Mesendoderm (in vitro differentiated cells): ENCODE results near the gene CARMIL3.

Experiments used
- DNase-seq: peaks from one replicate; pipeline ENCODE4 v3.0.0; 2013
- H2AK5ac ChIP-seq: 2 replicates; pipeline ENCODE4 v1.6.1; 2013; ENCODE audit warnings: low read length, inconsistent platforms
- H2BK120ac ChIP-seq: 2 replicates; pipeline ENCODE4 v1.6.1; 2013; ENCODE audit warnings: low read depth, mild to moderate bottlenecking, low read length, moderate library complexity, mixed read lengths
- H2BK15ac ChIP-seq: replicated peaks from 2 replicates; pipeline ENCODE4 v1.6.1; 2013; ENCODE audit warnings: low read depth, mild to moderate bottlenecking, moderate library complexity
- H2BK5ac ChIP-seq: 2 replicates; pipeline ENCODE4 v1.6.1; 2013; ENCODE audit warnings: low read length, inconsistent platforms
- H3K18ac ChIP-seq: 2 replicates; pipeline ENCODE4 v1.6.1; 2013; ENCODE audit warnings: mild to moderate bottlenecking, low read length, mixed read lengths
- H3K23ac ChIP-seq: one replicate; pipeline ENCODE4 v1.6.1; 2013; ENCODE audit warnings: low read length
- H3K27ac ChIP-seq: 2 replicates; pipeline ENCODE4 v1.5.1; 2013; ENCODE audit warnings: low read depth, mild to moderate bottlenecking, inconsistent platforms, low read length, moderate library complexity
- H3K27me3 ChIP-seq: 2 replicates; pipeline ENCODE4 v1.6.1; 2013; ENCODE audit warnings: low read length, control low read depth, mild to moderate bottlenecking, inconsistent platforms; ENCODE audit not compliant: insufficient read depth, poor library complexity
- H3K36me3 ChIP-seq: 2 replicates; pipeline ENCODE4 v1.6.1; 2013; ENCODE audit warnings: low read length, inconsistent platforms; ENCODE audit not compliant: control insufficient read depth, insufficient read depth
- H3K4ac ChIP-seq: one replicate; pipeline ENCODE4 v1.6.1; 2013; ENCODE audit warnings: low read depth, mild to moderate bottlenecking, low read length, moderate library complexity
- H3K4me1 ChIP-seq: 2 replicates; pipeline ENCODE4 v1.6.1; 2013; ENCODE audit warnings: low read depth, low read length, inconsistent platforms; ENCODE audit not compliant: control insufficient read depth
- H3K4me2 ChIP-seq: 2 replicates; pipeline ENCODE4 v1.6.1; 2013; ENCODE audit warnings: low read length
- H3K4me3 ChIP-seq: 2 replicates; pipeline ENCODE4 v1.5.1; 2013; ENCODE audit warnings: mild to moderate bottlenecking, low read length
- H3K56ac ChIP-seq: one replicate; pipeline ENCODE4 v1.6.1; 2013; ENCODE audit warnings: low read length
- H3K79me1 ChIP-seq: 2 replicates; pipeline ENCODE4 v1.6.1; 2013; ENCODE audit warnings: low read length, inconsistent platforms
- H3K79me2 ChIP-seq: 2 replicates; pipeline ENCODE4 v1.6.1; 2013; ENCODE audit warnings: mild to moderate bottlenecking, low read length; ENCODE audit not compliant: control insufficient read depth, insufficient read depth
- H3K9ac ChIP-seq: 2 replicates; pipeline ENCODE4 v1.6.1; 2013; ENCODE audit warnings: low read length, inconsistent platforms
- H4K5ac ChIP-seq: one replicate; pipeline ENCODE4 v1.6.1; 2013; ENCODE audit warnings: low read length
- H4K8ac ChIP-seq: one replicate; pipeline ENCODE4 v1.6.1; 2013; ENCODE audit warnings: low read depth, mild to moderate bottlenecking, control low read depth, low read length, moderate library complexity
- WGBS: extraction: QIAGEN DNeasy Blood & Tissue Kit; methylation state at CpG from one replicate; pipeline ENCODE4 v1.1.7; 2013; ENCODE audit warnings: low lambda C conversion rate, missing lambda C conversion rate; ENCODE audit not compliant: insufficient coverage; ENCODE audit errors: extremely low coverage; 5-methylcytosine and 5-hydroxymethylcytosine counted together

Gene CARMIL3

GRCh38 chr14:24066496-24067132, 14.8 kb downstream of the CARMIL3 start:
- H3K79me1 ChIP-seq = no peaks in the 10 kb centered on the region
- no peaks in the 10 kb centered on the region for H3K79me2 ChIP-seq
- H3K27me3 ChIP-seq = no peaks in the 10 kb centered on the region
- no peak overlapping the region for H2BK5ac ChIP-seq
- no peak overlapping the region for H3K4me2 ChIP-seq
- H3K23ac ChIP-seq = no peak overlapping the region
- H3K27ac ChIP-seq = no peak overlapping the region
- WGBS = no CpG with 5 or more reads among the region's 8 CpGs
- no peak overlapping the region for H3K56ac ChIP-seq
- H3K4ac ChIP-seq = no peak overlapping the region
- no peak overlapping the region for H3K18ac ChIP-seq
- no peak overlapping the region for H3K9ac ChIP-seq
- H4K8ac ChIP-seq = no peak overlapping the region
- no peak overlapping the region for H4K5ac ChIP-seq
- no peaks in the 10 kb centered on the region for H3K4me1 ChIP-seq
- no peak overlapping the region for H2AK5ac ChIP-seq
- H3K4me3 ChIP-seq = no peak overlapping the region
- H3K36me3 ChIP-seq = no peaks in the 10 kb centered on the region
- no peak overlapping the region for H2BK15ac ChIP-seq
- H2BK120ac ChIP-seq = no peak overlapping the region
- no peak for DNase-seq

- DNase-seq = no peak
- no peak overlapping the region for H2BK120ac ChIP-seq
- H3K36me3 ChIP-seq = no peaks in the 10 kb centered on the region
- no peaks in the 10 kb centered on the region for H3K27me3 ChIP-seq
- no peak overlapping the region for H2BK15ac ChIP-seq
- H2AK5ac ChIP-seq = no peak overlapping the region
- H3K4me2 ChIP-seq = no peak overlapping the region
- no peak overlapping the region for H3K4ac ChIP-seq
- H3K23ac ChIP-seq = no peak overlapping the region
- H2BK5ac ChIP-seq = no peak overlapping the region
- H3K4me3 ChIP-seq = no peak overlapping the region
- H3K79me1 ChIP-seq = no peaks in the 10 kb centered on the region
- no peaks in the 10 kb centered on the region for H3K79me2 ChIP-seq
- H4K5ac ChIP-seq = no peak overlapping the region
- H3K4me1 ChIP-seq = no peaks in the 10 kb centered on the region
- no peak overlapping the region for H3K9ac ChIP-seq
- whole genome bisulfite sequencing = no CpG with 5 or more reads among the region's 12 CpGs
- H4K8ac ChIP-seq = no peak overlapping the region
- no peak overlapping the region for H3K18ac ChIP-seq
- H3K27ac ChIP-seq = no peak overlapping the region
- H3K56ac ChIP-seq = no peak overlapping the region
Observed at GRCh38 chr14:24067133-24068082, 15.6 kb downstream of the CARMIL3 start.

- WGBS = no CpG with 5 or more reads among the region's 10 CpGs
- Histone ChIP-seq H3K79me1 (no peaks in the 10 kb centered on the region), H3K23ac (no peak overlapping the region), H3K4me1 (no peaks in the 10 kb centered on the region), H3K79me2 (no peaks in the 10 kb centered on the region), H3K9ac (no peak overlapping the region), H3K27ac (no peak overlapping the region), H3K18ac (no peak overlapping the region), H3K4me3 (no peak overlapping the region), H4K5ac (no peak overlapping the region), H2AK5ac (no peak overlapping the region), H3K4me2 (no peak overlapping the region), H3K36me3 (no peaks in the 10 kb centered on the region), H3K4ac (no peak overlapping the region), H2BK5ac (no peak overlapping the region), H2BK15ac (no peak overlapping the region), H2BK120ac (no peak overlapping the region), H3K56ac (no peak overlapping the region), H4K8ac (no peak overlapping the region), H3K27me3 (no peaks in the 10 kb centered on the region)
- no peak for DNase-seq
Observed at GRCh38 chr14:24068711-24069410, 17.1 kb downstream of the CARMIL3 start.

GRCh38 chr14:24069411-24069735, 17.6 kb downstream of the CARMIL3 start:
- no peak overlapping the region for H2BK15ac ChIP-seq
- H3K79me1 ChIP-seq = no peaks in the 10 kb centered on the region
- no peaks in the 10 kb centered on the region for H3K36me3 ChIP-seq
- no peak overlapping the region for H4K5ac ChIP-seq
- no peaks in the 10 kb centered on the region for H3K79me2 ChIP-seq
- H3K4me3 ChIP-seq = no peak overlapping the region
- H3K4ac ChIP-seq = no peak overlapping the region
- H3K4me1 ChIP-seq = no peaks in the 10 kb centered on the region
- H4K8ac ChIP-seq = no peak overlapping the region
- H3K27me3 ChIP-seq = no peaks in the 10 kb centered on the region
- H3K4me2 ChIP-seq = no peak overlapping the region
- no peak overlapping the region for H3K9ac ChIP-seq
- H3K27ac ChIP-seq = no peak overlapping the region
- no peak overlapping the region for H2AK5ac ChIP-seq
- H2BK120ac ChIP-seq = no peak overlapping the region
- no CpG with 5 or more reads among the region's 6 CpGs for WGBS
- no peak overlapping the region for H3K56ac ChIP-seq
- H3K23ac ChIP-seq = no peak overlapping the region
- no peak for DNase-seq
- H2BK5ac ChIP-seq = no peak overlapping the region
- no peak overlapping the region for H3K18ac ChIP-seq

GRCh38 chr14:24070285-24071143, 18.7 kb downstream of the CARMIL3 start:
- H3K27me3 ChIP-seq = no peaks in the 10 kb centered on the region

More at GRCh38 chr14:24070285-24071143, 18.7 kb downstream of the CARMIL3 start:
- Histone ChIP-seq H4K5ac (no peak overlapping the region), H3K56ac (no peak overlapping the region), H3K4ac (no peak overlapping the region), H3K18ac (no peak overlapping the region), H2AK5ac (no peak overlapping the region), H3K4me2 (no peak overlapping the region), H3K23ac (no peak overlapping the region), H2BK5ac (no peak overlapping the region), H3K27ac (no peak overlapping the region), H2BK15ac (no peak overlapping the region), H3K79me1 (no peaks in the 10 kb centered on the region), H3K4me3 (no peak overlapping the region), H2BK120ac (no peak overlapping the region), H3K9ac (no peak overlapping the region), H4K8ac (no peak overlapping the region), H3K36me3 (no peaks in the 10 kb centered on the region), H3K79me2 (no peaks in the 10 kb centered on the region), H3K4me1 (no peaks in the 10 kb centered on the region)
- no CpG with 5 or more reads among the region's 10 CpGs for WGBS
- DNase-seq = no peak
